GM19395 (cell line): ENCODE data around the gene CXCL11.
A peak's percentile ranks its signal among the peaks of the same experiment; 100 is the strongest.
"Not testable (repeated sequence)": the region's sequence is repeated elsewhere in the genome, so short reads cannot be mapped to it uniquely, and the experiment has no call there.

Source experiments
- ATAC-seq: cut with Tn5 transposase; IDR thresholded peaks from one replicate; pipeline ENCODE4 v1.9.1; 2021; ENCODE audit warnings: mild to moderate bottlenecking, moderate library complexity; ENCODE audit not compliant: unreplicated experiment

Gene CXCL11

GRCh38 chr4:76003035-76003434 lies 32.8 kb downstream of the CXCL11 start:
- no peak for ATAC-seq

- no peak for ATAC-seq
These were observed 33.7 kb downstream of the CXCL11 start for GRCh38 chr4:76002176-76002575.

GRCh38 chr4:76001700-76002099 lies 34.2 kb downstream of the CXCL11 start:
- no peak for ATAC-seq

DNA sequence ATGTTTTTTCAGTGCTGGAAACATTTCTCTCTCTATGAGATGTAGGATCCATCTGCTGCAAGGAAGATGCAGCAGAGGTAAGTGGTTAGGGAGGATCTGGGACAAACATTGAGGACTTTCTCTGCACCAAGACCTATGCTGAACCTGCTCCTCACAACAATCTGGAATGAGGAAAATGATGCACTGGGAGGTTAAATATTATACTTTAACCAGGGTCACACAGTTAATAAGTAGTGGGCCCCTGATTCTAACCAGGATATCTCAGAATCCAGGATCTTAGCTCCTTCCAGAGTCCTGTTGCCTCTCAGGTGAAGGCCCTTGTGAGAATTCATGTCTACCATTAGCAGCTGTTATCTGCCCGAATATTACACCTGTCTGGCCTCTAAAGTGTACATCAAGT lies 35.6 kb downstream of the CXCL11 start:
- no peak for ATAC-seq

DNA sequence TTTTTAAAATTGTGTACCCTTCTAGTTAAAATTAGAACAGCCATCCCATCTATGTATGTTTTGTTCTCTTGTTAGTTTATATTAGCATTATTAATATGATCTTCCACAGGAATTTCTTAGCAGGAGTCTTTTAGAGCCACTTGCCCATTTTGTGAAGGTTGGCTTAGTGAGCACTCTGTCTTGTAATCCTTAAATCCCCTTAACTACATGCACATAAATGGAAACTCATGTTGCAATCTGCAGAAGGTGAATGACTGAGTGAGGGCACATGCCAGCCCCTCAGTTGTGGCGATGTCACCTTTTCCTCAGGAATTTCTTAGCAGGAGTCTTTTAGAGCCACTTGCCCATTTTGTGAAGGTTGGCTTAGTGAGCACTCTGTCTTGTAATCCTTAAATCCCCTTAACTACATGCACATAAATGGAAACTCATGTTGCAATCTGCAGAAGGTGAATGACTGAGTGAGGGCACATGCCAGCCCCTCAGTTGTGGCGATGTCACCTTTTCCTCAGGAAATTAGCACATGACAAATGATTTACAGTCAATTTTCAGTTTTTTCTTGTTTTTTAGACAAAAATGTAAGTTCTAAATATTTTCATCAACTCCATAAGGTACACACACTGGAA lies 37.2 kb downstream of the CXCL11 start:
- not testable (repeated sequence) for ATAC-seq

- no peak for ATAC-seq
These were observed 37.9 kb downstream of the CXCL11 start for GRCh38 chr4:75997946-75998345.

GRCh38 chr4:75997081-75997480 lies 38.8 kb downstream of the CXCL11 start:
- ATAC-seq, result no peak

GRCh38 chr4:75995727-75996126 lies 40.1 kb downstream of the CXCL11 start:
- ATAC-seq, result no peak

- no peak for ATAC-seq
These were observed 43.4 kb downstream of the CXCL11 start for GRCh38 chr4:75992462-75992861.

GRCh38 chr4:75989846-75990528 lies 45.9 kb downstream of the CXCL11 start:
- peak; percentile 13 for ATAC-seq

DNA sequence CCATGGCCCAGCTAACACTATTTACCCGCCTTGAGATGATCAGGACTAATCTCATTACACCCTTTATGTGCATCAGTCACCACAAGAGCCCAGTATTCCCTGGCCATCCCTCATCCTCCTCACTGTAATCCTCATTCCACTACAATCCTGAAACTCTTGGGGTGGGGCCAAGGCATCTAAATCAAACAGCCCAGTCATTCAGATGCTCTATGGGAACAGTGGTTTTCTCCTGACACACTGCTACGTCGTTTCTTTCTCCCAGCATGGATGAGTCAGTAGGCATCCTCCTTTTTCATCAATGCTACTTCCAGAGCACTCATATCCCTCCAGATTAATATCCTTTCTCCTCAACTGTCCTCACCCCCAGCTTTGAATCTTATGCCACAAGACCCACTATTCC lies 50.8 kb downstream of the CXCL11 start:
- ATAC-seq, result no peak
